HG03439 (cell line): ENCODE data around the gene MSRB3.
"Not testable (repeated sequence)": the region's sequence is repeated elsewhere in the genome, so short reads cannot be mapped to it uniquely, and the experiment has no call there.

ENCODE experiments used
- ATAC-seq: cut with Tn5 transposase; IDR thresholded peaks from one replicate; pipeline ENCODE4 v1.9.1; 2021; ENCODE audit warnings: mild to moderate bottlenecking, moderate library complexity; ENCODE audit not compliant: unreplicated experiment

Gene MSRB3

DNA sequence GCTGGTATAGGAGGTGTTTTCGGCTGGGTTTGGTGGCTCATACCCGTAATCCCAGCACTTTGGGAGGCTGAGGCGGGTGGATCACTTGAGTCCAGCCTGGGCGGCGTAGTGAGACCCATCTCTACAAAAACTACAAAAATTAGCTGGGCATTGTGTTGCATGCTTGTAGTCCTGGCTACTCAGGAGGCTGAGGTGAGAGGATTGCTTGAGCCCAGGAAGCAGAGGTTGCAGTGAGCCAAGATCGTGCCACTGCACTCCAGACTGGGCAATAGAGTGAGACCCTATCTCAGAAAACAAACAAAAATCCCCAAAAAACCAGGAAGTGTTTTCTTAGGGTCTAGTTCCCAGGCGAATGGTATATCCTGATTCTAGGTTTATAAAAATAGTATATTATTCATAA is 7.0 kb downstream of the MSRB3 start:
- ATAC-seq, result not testable (repeated sequence)

DNA sequence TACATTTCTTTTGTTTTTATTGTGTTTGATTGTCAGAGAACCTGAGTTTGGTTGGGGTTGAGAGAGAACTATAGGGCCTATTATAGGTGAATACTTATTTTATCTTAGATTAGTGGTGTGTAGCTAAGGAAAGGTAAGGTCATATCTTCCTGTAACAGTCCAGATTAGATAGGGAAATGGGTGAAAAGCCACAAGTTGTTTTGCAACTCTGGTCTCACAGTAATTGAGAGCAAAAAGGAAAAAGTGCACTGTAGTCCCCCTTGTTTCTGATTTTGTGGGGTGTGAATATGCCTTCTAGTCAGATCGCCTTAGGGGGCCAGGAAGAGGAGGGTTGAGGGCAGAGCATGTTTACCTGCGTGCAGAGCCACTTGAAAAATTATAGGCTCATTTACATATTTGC is 8.9 kb downstream of the MSRB3 start:
- no peak for ATAC-seq

DNA sequence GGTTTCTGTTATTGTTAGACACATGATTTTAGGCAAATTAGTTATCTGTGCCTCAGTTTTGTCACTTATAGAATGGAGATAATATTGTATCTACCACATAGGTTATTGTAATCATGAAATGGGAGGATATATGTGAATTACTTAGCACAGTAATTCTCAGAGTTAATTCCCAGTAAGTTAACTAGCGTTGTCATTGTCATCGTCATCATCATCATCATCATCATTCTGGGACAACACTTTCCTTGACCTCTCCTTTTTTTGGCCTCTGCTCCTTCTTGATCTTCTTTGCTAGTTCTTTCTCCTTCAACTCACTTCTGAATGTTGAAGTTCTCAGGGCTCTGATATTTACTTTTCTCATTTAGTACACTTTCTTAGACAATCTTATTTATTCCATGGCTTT is 13.8 kb downstream of the MSRB3 start:
- no peak for ATAC-seq

GRCh38 chr12:65293735-65294134 is 15.3 kb downstream of the MSRB3 start:
- ATAC-seq, result no peak

- ATAC-seq, result no peak
Observed at GRCh38 chr12:65294641-65295262, 16.3 kb downstream of the MSRB3 start.

- ATAC-seq, result no peak
Observed at GRCh38 chr12:65296508-65297265, 18.2 kb downstream of the MSRB3 start.

- ATAC-seq, result no peak
Observed at GRCh38 chr12:65300097-65300496, 21.6 kb downstream of the MSRB3 start.

- no peak for ATAC-seq
Observed at GRCh38 chr12:65300679-65301349, 22.3 kb downstream of the MSRB3 start.

DNA sequence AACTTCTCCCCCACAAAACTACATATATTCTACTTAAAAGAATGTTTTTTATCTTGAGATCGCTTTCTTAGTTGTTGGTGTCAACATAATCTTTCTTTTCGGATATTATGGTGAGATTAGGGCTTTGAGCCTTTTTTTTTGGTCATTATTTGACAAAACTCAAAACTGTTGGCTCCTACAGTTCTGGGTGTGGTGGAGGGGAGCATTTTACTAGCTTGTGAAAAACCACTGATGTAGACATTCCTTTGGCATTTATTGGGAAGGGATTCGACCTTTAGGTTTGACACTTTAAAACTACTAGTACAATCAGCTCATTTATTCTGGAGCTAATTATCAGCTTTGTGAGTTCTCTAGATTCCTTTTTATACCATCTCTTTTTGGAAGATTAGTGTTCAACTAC is 24.4 kb downstream of the MSRB3 start:
- no peak for ATAC-seq

DNA sequence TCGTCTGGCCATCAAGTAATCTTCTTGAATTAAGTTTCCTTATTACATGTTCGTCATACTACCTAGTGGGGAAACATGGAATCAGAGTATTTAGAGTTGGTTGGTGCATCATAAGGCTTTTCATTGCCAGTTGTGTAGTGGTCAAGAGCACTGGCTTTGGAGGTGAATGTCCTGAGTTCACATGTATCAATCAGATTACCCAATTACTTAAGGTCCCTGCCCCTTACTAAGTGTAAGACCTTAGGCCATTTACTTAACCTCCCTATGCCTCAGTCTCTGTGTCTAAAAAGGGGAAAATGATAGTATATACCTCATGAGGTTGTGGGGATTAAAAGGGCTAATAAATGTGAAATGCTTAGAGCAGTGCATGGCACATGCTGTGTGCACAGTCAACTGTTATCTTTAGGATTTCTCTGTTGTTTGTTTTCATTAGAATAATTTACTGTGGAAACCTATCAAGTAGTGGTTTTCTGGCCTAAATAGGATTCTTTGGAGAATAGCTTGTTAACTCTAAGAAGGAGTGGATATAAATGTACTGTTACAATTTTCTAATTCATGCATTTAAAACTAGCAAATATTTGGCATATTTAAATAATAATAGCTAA is 27.0 kb downstream of the MSRB3 start:
- ATAC-seq, result no peak

GRCh38 chr12:65306366-65307168 is 28.1 kb downstream of the MSRB3 start:
- no peak for ATAC-seq

DNA sequence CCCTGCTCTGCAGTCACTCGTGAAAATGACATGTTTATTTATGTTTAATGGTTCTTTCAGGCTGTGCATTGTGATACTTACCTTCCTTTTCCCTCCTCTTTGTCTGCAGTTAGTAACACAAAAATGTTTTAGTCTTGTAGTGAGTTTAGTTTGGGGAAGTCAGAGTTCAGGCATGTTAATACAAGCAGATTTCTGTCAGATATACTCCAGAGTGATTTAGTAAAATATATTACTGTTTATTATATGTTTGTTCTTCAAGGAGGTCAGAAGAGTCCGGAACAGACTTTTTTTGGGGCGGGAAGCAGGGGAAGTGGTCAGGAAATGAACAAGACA is 28.7 kb downstream of the MSRB3 start:
- no peak for ATAC-seq

- ATAC-seq, result no peak
Observed at GRCh38 chr12:65308006-65308405, 29.5 kb downstream of the MSRB3 start.

- no peak for ATAC-seq
Observed at GRCh38 chr12:65308601-65309071, 30.2 kb downstream of the MSRB3 start.

- no peak for ATAC-seq
Observed at GRCh38 chr12:65311260-65311659, 32.8 kb downstream of the MSRB3 start.

- no peak for ATAC-seq
Observed at GRCh38 chr12:65313719-65314317, 35.3 kb downstream of the MSRB3 start.

DNA sequence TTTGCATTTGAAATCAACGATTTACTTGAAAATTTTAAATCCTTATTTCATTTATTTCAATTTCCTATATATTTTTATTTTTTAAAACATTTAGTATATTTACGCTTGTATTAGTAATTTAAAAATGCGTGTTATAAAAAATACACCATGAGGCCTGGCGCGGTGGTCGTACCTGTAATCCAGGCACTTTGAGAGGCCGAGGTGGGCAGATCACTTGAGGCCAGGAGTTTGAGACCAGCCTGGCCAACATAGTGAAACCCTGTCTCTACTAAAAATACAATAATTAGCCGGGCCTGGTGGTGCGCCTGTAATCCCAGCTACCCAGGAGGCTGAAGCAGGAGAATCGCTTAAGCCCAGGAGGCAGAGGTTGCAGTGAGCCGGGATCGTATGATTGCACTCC is 36.8 kb downstream of the MSRB3 start:
- ATAC-seq, result not testable (repeated sequence)

DNA sequence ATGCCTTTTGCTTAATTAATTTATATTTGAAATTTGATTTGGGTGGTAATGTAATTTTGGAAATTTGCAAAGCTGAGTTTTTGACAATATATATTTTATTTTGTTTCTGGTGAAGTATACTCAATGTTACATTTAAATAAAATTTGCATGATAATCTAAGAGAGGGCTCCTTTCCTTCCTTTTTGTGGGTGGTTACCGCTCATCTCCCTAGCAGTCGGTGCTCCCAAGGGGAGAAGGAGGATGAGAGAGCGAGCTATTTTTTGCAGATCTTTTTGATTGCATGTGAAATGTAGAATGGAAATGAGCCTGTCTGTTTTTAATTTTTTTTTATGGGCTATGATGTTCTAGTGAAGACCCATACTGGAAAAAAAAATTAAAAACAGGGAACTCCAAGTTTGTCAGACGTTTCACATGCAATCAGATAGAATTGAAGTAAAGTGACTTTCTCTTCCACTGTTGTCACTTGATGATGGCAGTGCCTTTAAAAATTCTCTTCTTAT is 39.8 kb downstream of the MSRB3 start:
- no peak for ATAC-seq

DNA sequence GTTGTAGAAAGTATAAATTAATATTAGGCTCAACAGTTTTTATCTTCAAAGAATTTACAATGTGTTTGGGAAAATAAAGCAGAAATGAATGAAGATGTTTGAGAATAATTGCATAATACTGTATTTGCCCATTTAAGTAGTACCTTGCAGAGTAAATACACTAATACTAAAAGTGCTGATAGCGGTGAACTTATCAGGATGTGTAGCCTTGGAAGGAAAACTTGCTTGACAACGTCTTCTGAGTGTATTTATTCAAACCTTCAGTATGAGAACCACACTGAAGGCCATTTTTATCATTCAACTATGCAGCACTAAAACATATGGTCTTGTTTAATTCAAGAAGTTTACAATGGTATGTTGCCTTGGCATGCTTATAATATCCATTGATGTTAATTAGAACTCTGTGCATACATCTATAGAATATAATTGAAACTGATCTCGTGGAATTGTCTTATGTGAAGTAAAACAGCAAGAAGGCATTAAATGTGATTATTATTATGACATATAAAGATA is 41.3 kb downstream of the MSRB3 start:
- ATAC-seq, result no peak

DNA sequence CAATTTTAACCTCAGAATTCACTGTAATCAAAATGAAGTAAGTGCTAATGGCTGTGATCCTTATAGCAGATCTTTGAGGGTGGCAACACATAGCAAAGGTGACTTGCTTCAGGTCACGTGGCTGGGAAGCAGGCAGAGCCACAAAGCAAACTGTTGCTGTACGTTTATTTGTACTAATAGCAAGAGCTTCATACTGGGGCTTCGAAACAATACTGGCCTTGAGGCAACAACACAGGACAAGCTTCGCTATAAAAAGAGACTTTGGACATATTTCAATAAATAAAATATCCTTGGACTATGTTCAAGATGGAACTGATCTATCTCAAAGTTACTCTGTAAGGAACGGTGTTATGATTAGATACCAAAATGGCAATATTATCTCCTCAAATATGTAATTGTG is 44.6 kb downstream of the MSRB3 start:
- no peak for ATAC-seq
